ENCODE measurements around the gene TLR1.
A peak's percentile ranks its signal among the peaks of the same experiment; 100 is the strongest.
"Not testable (repeated sequence)": the region's sequence is repeated elsewhere in the genome, so short reads cannot be mapped to it uniquely, and the experiment has no call there.

The TLR1 gene

DNA sequence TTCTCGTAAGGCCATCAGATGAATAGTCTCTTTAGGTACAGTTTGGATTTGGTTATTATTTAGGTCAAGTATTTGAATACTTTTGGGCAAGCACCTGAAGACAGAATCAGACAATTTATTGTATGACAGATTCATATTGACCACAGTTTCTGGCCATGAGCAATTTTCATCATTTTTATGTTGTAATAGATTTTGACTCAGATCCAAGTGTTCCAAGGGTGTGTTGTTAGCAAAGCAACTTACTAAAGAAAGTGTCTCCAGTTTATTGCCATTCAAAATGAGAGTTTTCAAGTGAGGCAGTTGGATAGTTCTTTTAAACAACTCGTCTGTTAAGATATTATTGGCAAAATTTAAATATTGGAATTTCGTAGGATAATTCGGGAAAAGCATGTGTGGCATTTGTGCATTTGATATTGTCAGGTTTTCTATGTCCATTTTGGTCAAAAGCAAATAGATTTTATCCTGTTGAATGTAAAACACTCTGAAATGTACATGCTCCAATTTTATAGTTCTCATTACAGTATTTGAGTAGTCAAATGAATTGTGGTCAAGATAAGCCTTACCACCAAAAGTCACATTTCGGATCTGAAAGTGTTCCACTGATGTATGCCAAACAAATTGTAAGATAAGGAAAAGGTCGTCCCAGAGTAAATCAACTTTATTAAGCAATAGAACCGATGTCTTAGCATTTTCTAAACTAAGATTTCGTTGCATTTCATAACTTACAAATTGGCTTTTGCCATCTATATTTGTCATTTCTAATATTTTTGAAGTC is 30.2 kb downstream of the TLR1 start:
- DNase-seq (ENCODE audit: low spot score): no peak

DNA sequence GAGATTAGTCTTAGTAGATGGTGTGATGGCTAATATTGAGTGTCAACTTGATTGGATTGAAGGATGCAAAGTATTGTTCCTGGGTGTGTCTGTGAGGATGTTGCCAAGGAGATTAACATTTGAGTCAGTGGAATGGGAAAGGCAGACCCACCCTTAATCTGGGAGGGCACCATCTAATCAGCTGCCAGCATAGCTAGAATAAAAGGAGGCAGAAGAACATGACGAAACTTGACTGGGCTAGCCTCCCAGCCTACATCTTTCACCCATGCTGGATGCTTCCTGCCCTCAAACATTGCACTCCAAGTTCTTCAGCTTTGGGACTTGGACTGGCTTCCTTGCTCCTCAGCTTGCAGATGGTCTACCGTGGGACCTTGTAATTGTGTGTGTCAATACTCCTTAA is 34.3 kb downstream of the TLR1 start:
- DNase-seq (ENCODE audit: low spot score): not testable (repeated sequence)

DNA sequence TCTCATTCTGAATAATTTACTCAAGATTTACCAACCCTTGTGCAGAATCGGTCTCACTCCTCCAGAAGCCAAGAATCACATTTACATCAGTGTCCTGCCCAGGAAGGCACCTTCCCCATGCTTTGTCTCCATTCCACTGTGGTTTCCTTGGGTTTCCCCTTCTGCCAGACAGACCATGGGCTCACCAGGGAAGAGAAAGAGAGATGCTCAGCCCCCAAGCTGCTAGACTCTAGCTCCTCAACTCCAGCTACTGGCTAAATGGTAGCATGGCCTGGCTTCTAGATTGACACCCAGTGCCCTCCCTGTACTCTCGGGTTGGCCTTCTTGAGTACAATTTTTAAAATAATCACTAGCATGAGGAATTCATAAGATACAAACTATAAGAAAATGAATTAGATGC is 34.7 kb downstream of the TLR1 start:
- no peak for DNase-seq (ENCODE audit: low spot score)

- no peak for DNase-seq (ENCODE audit: low spot score)
Observed at GRCh38 chr4:38769441-38769840, 35.1 kb downstream of the TLR1 start.

DNA sequence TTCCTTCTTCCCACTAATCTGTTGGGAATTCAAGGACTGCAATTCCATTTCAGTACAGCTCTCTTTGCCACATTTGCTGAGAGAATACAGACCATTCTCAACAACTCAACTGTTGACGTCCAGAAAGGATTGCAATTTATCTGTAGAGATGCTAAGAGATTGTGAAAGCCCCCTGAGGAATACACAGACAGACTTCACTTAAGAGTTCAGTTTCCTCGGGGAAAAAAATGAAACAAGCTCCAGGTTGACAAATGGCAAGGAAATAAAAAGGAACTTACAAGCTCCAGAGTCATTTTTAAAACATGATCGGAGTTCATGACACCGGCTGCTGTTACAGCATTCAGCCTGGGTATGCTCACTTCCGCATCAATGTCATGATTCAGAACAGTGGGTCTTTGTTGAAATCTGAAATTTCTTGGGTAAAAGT is 35.6 kb downstream of the TLR1 start:
- DNase-seq (ENCODE audit: low spot score): no peak

- not testable (repeated sequence) for DNase-seq (ENCODE audit: low spot score)
Observed at GRCh38 chr4:38766940-38767339, 37.7 kb downstream of the TLR1 start.

DNA sequence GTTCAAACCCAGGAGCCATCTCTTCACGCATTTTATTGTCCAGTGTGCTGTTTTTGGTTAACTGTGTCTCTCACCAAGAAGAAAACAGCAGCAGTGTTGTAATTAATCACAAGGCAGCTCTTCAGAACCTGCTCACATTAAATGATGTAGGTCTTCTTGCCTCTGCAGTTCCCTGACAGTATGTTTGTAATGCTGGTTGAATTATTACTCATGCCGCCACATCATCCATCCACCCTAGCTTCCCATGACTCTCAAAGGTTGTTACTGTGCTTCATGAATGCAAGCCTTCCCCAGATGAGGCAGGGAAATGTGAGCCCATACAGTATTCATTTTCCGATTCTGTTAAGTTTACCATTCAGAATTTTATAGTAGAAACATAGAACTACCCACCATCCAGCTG is 39.2 kb downstream of the TLR1 start:
- DNase-seq (ENCODE audit: low spot score): peak; percentile 18

DNA sequence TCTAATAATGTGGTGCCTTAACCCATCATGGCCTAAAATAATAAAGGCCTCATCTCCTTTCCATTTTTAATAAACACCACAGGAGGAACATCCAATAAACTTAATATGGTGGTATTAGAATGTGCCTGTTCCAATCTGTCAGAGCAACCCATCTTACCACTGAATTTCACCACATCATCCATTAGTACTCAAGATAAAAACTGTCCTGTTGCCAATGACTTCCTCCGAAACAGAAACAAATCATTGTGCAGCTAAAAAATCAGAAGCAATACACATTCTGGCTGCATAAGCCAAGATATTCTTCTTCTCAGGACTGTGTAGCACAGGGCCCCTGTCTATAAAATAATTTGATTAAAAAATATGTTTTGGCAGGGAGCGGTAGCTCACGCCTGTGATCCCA is 40.3 kb downstream of the TLR1 start:
- no peak for DNase-seq (ENCODE audit: low spot score)

GRCh38 chr4:38762560-38762959 is 42.0 kb downstream of the TLR1 start:
- no peak for DNase-seq (ENCODE audit: low spot score)

GRCh38 chr4:38759790-38760122 is 44.8 kb downstream of the TLR1 start:
- DNase-seq (ENCODE audit: low spot score): no peak

- DNase-seq (ENCODE audit: low spot score): peak; percentile 74
Observed at GRCh38 chr4:38759113-38759789, 45.3 kb downstream of the TLR1 start.

- no peak for DNase-seq (ENCODE audit: low spot score)
Observed at GRCh38 chr4:38757945-38758600, 46.5 kb downstream of the TLR1 start.

DNA sequence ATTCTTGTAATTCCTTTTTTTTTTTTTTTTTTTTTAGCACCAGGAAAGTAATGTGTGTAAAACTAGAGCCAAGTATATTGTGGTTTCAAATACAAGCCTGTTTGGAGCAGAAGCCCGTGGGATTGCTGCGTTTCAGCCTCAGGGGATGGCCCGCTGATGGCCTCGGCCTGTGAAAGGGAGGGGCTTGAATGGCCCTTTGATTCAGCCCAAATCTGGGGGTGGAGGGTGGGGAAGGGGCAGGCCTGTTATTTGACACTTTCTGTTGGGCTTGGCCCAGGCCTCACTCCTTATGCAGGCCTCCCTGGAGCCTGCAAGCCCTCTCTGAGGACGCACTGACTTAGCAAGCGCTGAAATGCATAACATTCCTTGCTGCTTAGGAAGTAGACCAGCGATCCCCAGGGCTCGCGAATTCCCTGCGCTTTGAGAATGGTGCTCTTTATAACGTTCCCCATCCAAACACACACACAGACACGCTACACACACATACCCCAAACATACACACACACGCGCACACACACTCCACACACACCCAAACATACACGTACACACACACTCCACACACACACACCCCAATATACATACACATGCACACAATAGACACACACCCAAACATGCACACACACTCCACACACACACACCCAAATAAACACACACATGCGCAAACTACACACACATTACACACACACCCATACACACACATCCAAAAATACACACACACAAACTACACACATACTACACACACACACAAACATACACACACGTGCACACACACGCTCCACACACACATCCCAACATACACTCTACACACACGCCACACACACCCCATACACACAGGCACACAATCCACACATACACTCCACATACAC is 51.4 kb downstream of the TLR1 start:
- peak; percentile 93 for DNase-seq (ENCODE audit: low spot score)

DNA sequence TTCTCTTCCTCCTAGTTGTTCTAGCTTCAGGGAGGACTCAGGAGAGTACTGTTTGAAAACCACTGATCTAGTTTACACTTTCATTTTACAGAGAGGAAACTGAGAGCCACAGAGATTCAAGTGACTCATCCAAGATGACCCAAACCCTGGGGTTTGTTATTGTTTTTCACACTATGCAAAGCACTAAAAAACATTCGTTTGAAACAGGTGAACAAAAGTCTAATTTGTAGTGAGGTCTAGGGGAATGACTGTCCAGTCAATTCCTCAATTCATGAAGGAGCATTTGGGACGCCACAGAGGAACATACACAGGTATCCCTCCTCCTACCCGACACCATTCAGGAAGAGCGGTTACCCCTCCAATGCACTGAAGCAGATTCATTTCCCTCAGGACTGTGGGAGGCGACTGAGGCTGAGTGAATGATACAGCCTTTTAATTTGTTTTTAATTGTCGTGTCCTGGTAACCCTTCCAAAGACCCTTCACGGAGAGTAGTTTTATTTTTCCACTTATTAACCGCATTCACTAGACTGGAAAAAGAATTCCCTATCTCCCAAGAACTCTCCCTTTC is 52.1 kb downstream of the TLR1 start:
- DNase-seq (ENCODE audit: low spot score): peak; percentile 43

- DNase-seq (ENCODE audit: low spot score): no peak
Observed at GRCh38 chr4:38751341-38752010, 53.1 kb downstream of the TLR1 start.

DNA sequence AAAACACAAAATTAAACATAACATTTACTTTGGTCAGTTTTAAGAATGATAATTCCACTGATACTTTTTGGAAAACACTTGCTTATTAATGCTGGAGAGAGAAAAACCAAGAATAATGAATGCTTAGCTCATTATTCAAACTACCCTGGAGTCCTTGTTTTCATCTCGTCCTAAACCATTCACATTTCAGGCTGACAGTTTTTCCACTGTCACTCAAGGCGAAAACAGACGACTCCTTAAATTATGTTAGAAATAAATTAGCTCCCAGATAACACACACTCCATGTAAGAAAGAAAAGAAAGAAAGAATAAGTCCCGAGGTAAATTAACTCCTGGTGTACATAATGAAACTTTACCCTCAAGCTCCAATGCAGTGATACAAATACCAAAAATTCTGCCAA is 55.3 kb downstream of the TLR1 start:
- DNase-seq (ENCODE audit: low spot score): no peak

DNA sequence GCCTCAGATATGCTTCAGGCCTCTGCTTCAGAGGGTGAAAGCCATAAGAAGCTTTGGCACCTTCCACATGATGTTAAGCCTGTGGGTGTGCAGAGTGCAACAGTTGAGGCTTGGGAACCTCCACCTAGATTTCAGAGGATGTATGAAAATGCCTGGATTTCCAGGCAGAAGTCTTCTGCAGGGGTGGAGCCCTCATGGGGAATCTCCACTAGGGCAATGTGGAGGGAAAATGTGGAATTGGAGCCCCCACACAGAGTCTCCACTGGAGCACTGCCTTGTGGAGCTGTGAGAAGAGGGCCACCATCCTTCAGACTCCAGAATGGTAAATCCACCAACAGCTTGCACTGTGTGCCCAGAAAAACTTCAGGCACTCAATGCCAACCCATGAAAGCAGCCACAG is 57.0 kb downstream of the TLR1 start:
- no peak for DNase-seq (ENCODE audit: low spot score)

All from AG20443 (cell line).